ENCODE results near the gene OCSTAMP.

The OCSTAMP gene

GRCh38 chr20:46545077-46545826, 5.2 kb downstream of the OCSTAMP start:
- no peaks in the 10 kb centered on the region for H3F3A ChIP-seq (ENCODE audit: insufficient read depth, low read length)
- no peak overlapping the region for H3K4me3 ChIP-seq (ENCODE audit: low read depth, low read length, poor library complexity, severe bottlenecking)
- no peaks in the 10 kb centered on the region for H3K36me3 ChIP-seq (ENCODE audit: insufficient read depth, low read length)
- no peak for TF ChIP-seq EZH2 (IDR thresholded peaks at IDR 0.05; ENCODE audit: borderline replicate concordance, low read length)
- no peak for TF ChIP-seq CTCF (IDR thresholded peaks at IDR 0.05; ENCODE audit: low read length)
- H4K20me1 ChIP-seq (ENCODE audit: insufficient read depth, low read length): no peaks in the 10 kb centered on the region
- no peak overlapping the region for H3K4me2 ChIP-seq (ENCODE audit: low read length)
- H3K27me3 ChIP-seq (ENCODE audit: insufficient read depth, low read length): no peaks in the 10 kb centered on the region
- H3K4me1 ChIP-seq (ENCODE audit: insufficient read depth, low read length, severe bottlenecking): no peaks in the 10 kb centered on the region
- H3K9me2 ChIP-seq (ENCODE audit: low read depth, low read length): no peaks in the 10 kb centered on the region
- no peak overlapping the region for H3K9ac ChIP-seq (ENCODE audit: low read length)
- H3K79me2 ChIP-seq (ENCODE audit: insufficient read depth, low read length): no peaks in the 10 kb centered on the region
- H3K27ac ChIP-seq (ENCODE audit: low read depth, low read length, poor library complexity, severe bottlenecking): no peak overlapping the region
- H2AFZ ChIP-seq (ENCODE audit: low read length): no peak overlapping the region
- no peaks in the 10 kb centered on the region for H3K9me3 ChIP-seq (ENCODE audit: low read length)

- Histone ChIP-seq H3K9ac (ENCODE audit: low read length) (no peak overlapping the region), H3K9me2 (ENCODE audit: low read depth, low read length) (no peaks in the 10 kb centered on the region), H2AFZ (ENCODE audit: low read length) (no peak overlapping the region), H3F3A (ENCODE audit: insufficient read depth, low read length) (no peaks in the 10 kb centered on the region), H3K9me3 (ENCODE audit: low read length) (no peaks in the 10 kb centered on the region), H3K27ac (ENCODE audit: low read depth, low read length, poor library complexity, severe bottlenecking) (no peak overlapping the region), H4K20me1 (ENCODE audit: insufficient read depth, low read length) (no peaks in the 10 kb centered on the region), H3K36me3 (ENCODE audit: insufficient read depth, low read length) (no peaks in the 10 kb centered on the region), H3K4me3 (ENCODE audit: low read depth, low read length, poor library complexity, severe bottlenecking) (no peak overlapping the region), H3K79me2 (ENCODE audit: insufficient read depth, low read length) (no peaks in the 10 kb centered on the region), H3K4me2 (ENCODE audit: low read length) (no peak overlapping the region), H3K4me1 (ENCODE audit: insufficient read depth, low read length, severe bottlenecking) (no peaks in the 10 kb centered on the region), H3K27me3 (ENCODE audit: insufficient read depth, low read length) (no peaks in the 10 kb centered on the region)
- TF ChIP-seq EZH2 (IDR thresholded peaks at IDR 0.05; ENCODE audit: borderline replicate concordance, low read length): no peak
- no peak for TF ChIP-seq CTCF (IDR thresholded peaks at IDR 0.05; ENCODE audit: low read length)
Measured at GRCh38 chr20:46544576-46544975, 5.9 kb downstream of the OCSTAMP start.

- no peak overlapping the region for H3K4me3 ChIP-seq (ENCODE audit: low read depth, low read length, poor library complexity, severe bottlenecking)
- no peaks in the 10 kb centered on the region for H3K79me2 ChIP-seq (ENCODE audit: insufficient read depth, low read length)
- no peak overlapping the region for H3K9ac ChIP-seq (ENCODE audit: low read length)
- H3K36me3 ChIP-seq (ENCODE audit: insufficient read depth, low read length): no peaks in the 10 kb centered on the region
- H3K4me2 ChIP-seq (ENCODE audit: low read length): no peak overlapping the region
- H4K20me1 ChIP-seq (ENCODE audit: insufficient read depth, low read length): no peaks in the 10 kb centered on the region
- H3K9me2 ChIP-seq (ENCODE audit: low read depth, low read length): no peaks in the 10 kb centered on the region
- no peak overlapping the region for H2AFZ ChIP-seq (ENCODE audit: low read length)
- H3F3A ChIP-seq (ENCODE audit: insufficient read depth, low read length): no peaks in the 10 kb centered on the region
- H3K9me3 ChIP-seq (ENCODE audit: low read length): no peaks in the 10 kb centered on the region
- TF ChIP-seq CTCF (IDR thresholded peaks at IDR 0.05; ENCODE audit: low read length) (no peak), EZH2 (IDR thresholded peaks at IDR 0.05; ENCODE audit: borderline replicate concordance, low read length) (no peak)
- no peak overlapping the region for H3K27ac ChIP-seq (ENCODE audit: low read depth, low read length, poor library complexity, severe bottlenecking)
- no peaks in the 10 kb centered on the region for H3K27me3 ChIP-seq (ENCODE audit: insufficient read depth, low read length)
- H3K4me1 ChIP-seq (ENCODE audit: insufficient read depth, low read length, severe bottlenecking): no peaks in the 10 kb centered on the region
Measured at GRCh38 chr20:46543959-46544358, 6.5 kb downstream of the OCSTAMP start.
